Neural progenitor cell (in vitro differentiated cells): Measurements from ENCODE around the gene HES3. TPM values are rescaled to one million over a fixed set of nuclear protein-coding genes. Genes with fewer than 3 reads are reported as not detected.

ENCODE experiments used
- DNase-seq: peaks from one replicate; pipeline ENCODE4 v3.0.0-alpha.2; 2016; ENCODE audit warnings: low spot score
- H2AFZ ChIP-seq: fragments of 200-600 bp; sonication (generic); replicated peaks from 2 replicates; pipeline ENCODE4 v1.6.1; 2016; ENCODE audit warnings: antibody characterized with exemption
- H3F3A ChIP-seq: fragments of 200-600 bp; sonication (generic); 2 replicates; pipeline ENCODE4 v1.6.1; 2016; ENCODE audit warnings: antibody characterized with exemption, low read depth
- H3K27ac ChIP-seq: fragments of 200-600 bp; sonication (generic); 2 replicates; pipeline ENCODE4 v1.5.1; 2016; ENCODE audit warnings: mild to moderate bottlenecking
- H3K27me3 ChIP-seq: fragments of 200-600 bp; sonication (generic); 2 replicates; pipeline ENCODE4 v1.6.1; 2016; ENCODE audit warnings: mild to moderate bottlenecking, moderate library complexity
- H3K36me3 ChIP-seq: fragments of 200-600 bp; sonication (generic); 2 replicates; pipeline ENCODE4 v1.5.1; 2016
- H3K4me1 ChIP-seq: fragments of 200-600 bp; sonication (generic); 2 replicates; pipeline ENCODE4 v1.6.1; 2016; ENCODE audit warnings: mixed run types
- H3K4me2 ChIP-seq: fragments of 200-600 bp; sonication (generic); 2 replicates; pipeline ENCODE4 v1.6.1; 2016
- H3K4me3 ChIP-seq: fragments of 200-600 bp; sonication (generic); 2 replicates; pipeline ENCODE4 v1.5.1; 2016
- H3K79me2 ChIP-seq: fragments of 200-600 bp; sonication (generic); 2 replicates; pipeline ENCODE4 v1.6.1; 2016; ENCODE audit warnings: low read depth
- H3K9ac ChIP-seq: fragments of 200-600 bp; sonication (generic); 2 replicates; pipeline ENCODE4 v1.6.1; 2016
- H3K9me3 ChIP-seq: fragments of 200-600 bp; sonication (generic); 2 replicates; pipeline ENCODE4 v1.5.1; 2016; ENCODE audit warnings: low read depth
- H4K20me1 ChIP-seq: fragments of 200-600 bp; sonication (generic); 2 replicates; pipeline ENCODE4 v1.6.1; 2016; ENCODE audit warnings: low read depth
- H3K27ac Mint-ChIP-seq: 3 replicates; pipeline ENCODE4 v1.8.0; 2021; ENCODE audit warnings: mixed read lengths
- H3K27me3 Mint-ChIP-seq: 2 replicates; pipeline ENCODE4 v1.8.0; 2022; ENCODE audit warnings: low read depth, mild to moderate bottlenecking, inconsistent platforms, moderate library complexity, mixed read lengths; ENCODE audit not compliant: insufficient read depth
- H3K36me3 Mint-ChIP-seq: 3 replicates; pipeline ENCODE4 v1.8.0; 2021; ENCODE audit warnings: mixed read lengths
- H3K4me1 Mint-ChIP-seq: 3 replicates; pipeline ENCODE4 v1.8.0; 2021; ENCODE audit warnings: mixed read lengths
- H3K4me3 Mint-ChIP-seq: 3 replicates; pipeline ENCODE4 v1.8.0; 2021; ENCODE audit warnings: mild to moderate bottlenecking, moderate library complexity, mixed read lengths
- H3K9me3 Mint-ChIP-seq: 3 replicates; pipeline ENCODE4 v1.8.0; 2020; ENCODE audit warnings: mixed read lengths
- CTCF ChIP-seq: fragments of 200-600 bp; sonication (generic); IDR thresholded peaks from 2 replicates; pipeline ENCODE4 v1.5.1; 2017; ENCODE audit warnings: antibody characterized with exemption, mild to moderate bottlenecking
- EZH2 ChIP-seq: fragments of 200-600 bp; sonication (generic); IDR thresholded peaks from 2 replicates; pipeline ENCODE4 v1.6.1; 2017; ENCODE audit warnings: antibody characterized with exemption, mild to moderate bottlenecking, moderate library complexity
- EZH2phosphoT487 ChIP-seq: fragments of 200-600 bp; sonication (generic); IDR thresholded peaks from 2 replicates; pipeline ENCODE4 v1.6.1; 2017; ENCODE audit warnings: antibody characterized with exemption
- total RNA-seq: library from RNA; depleted of rRNA; stranded (reverse); fragments of >200 nt; gene quantifications from 2 replicates; pipeline ENCODE4 v1.2.3, GENCODE V29; 2015; ENCODE audit warnings: low replicate concordance

Gene HES3
- total RNA-seq, 1 donor from 2014 or later, result 5.5 TPM

GRCh38 chr1:6205849-6206519 lies 38.0 kb upstream of the HES3 start, which contains the start of gene RNF207:
RNF207 (plus strand) TSS chr1:6206119; CDS start chr1:6206536, 417 bp downstream.
- Histone ChIP-seq H3K4me3 (peak within 1 kb of the TSS; percentile 49), H3K36me3 (no peaks in the 10 kb centered on the region), H3K27ac (no peak within 1 kb of the TSS), H3K9me3 (no peaks in the 10 kb centered on the region), H3F3A (peaks cover 44% of the 10 kb centered on the region), H3K79me2 (no peaks in the 10 kb centered on the region), H3K27me3 (peaks cover 49% of the 10 kb centered on the region), H3K4me1 (peaks cover 14% of the 10 kb centered on the region), H2AFZ (peak within 1 kb of the TSS; percentile 82), H4K20me1 (peaks cover 3% of the 10 kb centered on the region), H3K9ac (no peak within 1 kb of the TSS), H3K4me2 (peak within 1 kb of the TSS; percentile 80)
- H3K27ac Mint-ChIP-seq, result no peak within 1 kb of the TSS
- no peaks in the 10 kb centered on the region for H3K9me3 Mint-ChIP-seq
- TF ChIP-seq EZH2, result peak; percentile 66
- TF ChIP-seq EZH2phosphoT487, result peak; percentile 62
- TF ChIP-seq CTCF, result no peak
- H3K36me3 Mint-ChIP-seq, result no peaks in the 10 kb centered on the region
- DNase-seq, result peak; percentile 86
- peak within 1 kb of the TSS; percentile 71 for H3K4me3 Mint-ChIP-seq
- peaks cover 11% of the 10 kb centered on the region for H3K4me1 Mint-ChIP-seq
- H3K27me3 Mint-ChIP-seq, result peaks cover 14% of the 10 kb centered on the region

DNA sequence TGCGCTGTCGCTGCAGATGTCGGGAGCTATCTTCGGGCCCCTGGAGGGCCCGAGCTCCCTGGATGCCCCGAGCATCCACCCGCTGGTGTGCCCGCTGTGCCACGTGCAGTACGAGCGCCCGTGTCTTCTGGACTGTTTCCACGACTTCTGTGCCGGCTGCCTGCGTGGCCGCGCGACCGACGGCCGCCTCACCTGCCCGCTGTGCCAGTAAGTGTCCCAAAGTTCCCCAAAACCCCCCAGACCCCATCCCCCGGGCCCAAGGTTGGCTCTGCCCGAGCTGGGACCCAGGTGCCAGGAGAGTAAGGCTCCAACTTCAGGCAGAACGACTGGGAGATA lies 37.5 kb upstream of the HES3 start:
- H3K79me2 ChIP-seq, result no peaks in the 10 kb centered on the region
- peaks cover 3% of the 10 kb centered on the region for H4K20me1 ChIP-seq
- peak overlapping the region; percentile 80 for H3K4me2 ChIP-seq
- no peak overlapping the region for H3K27ac Mint-ChIP-seq
- DNase-seq, result no peak
- H3K4me3 ChIP-seq, result peak overlapping the region; percentile 49
- no peaks in the 10 kb centered on the region for H3K9me3 ChIP-seq
- peaks cover 49% of the 10 kb centered on the region for H3K27me3 ChIP-seq
- H3K4me1 ChIP-seq, result peaks cover 14% of the 10 kb centered on the region
- H3K4me3 Mint-ChIP-seq, result no peak overlapping the region
- H3K36me3 ChIP-seq, result no peaks in the 10 kb centered on the region
- peaks cover 11% of the 10 kb centered on the region for H3K4me1 Mint-ChIP-seq
- no peak overlapping the region for H3K27ac ChIP-seq
- no peaks in the 10 kb centered on the region for H3K9me3 Mint-ChIP-seq
- H3K36me3 Mint-ChIP-seq, result no peaks in the 10 kb centered on the region
- TF ChIP-seq EZH2phosphoT487, result no peak
- TF ChIP-seq EZH2, result peak; percentile 53
- H3K9ac ChIP-seq, result no peak overlapping the region
- peaks cover 44% of the 10 kb centered on the region for H3F3A ChIP-seq
- H2AFZ ChIP-seq, result peak overlapping the region; percentile 82
- peaks cover 11% of the 10 kb centered on the region for H3K27me3 Mint-ChIP-seq

DNA sequence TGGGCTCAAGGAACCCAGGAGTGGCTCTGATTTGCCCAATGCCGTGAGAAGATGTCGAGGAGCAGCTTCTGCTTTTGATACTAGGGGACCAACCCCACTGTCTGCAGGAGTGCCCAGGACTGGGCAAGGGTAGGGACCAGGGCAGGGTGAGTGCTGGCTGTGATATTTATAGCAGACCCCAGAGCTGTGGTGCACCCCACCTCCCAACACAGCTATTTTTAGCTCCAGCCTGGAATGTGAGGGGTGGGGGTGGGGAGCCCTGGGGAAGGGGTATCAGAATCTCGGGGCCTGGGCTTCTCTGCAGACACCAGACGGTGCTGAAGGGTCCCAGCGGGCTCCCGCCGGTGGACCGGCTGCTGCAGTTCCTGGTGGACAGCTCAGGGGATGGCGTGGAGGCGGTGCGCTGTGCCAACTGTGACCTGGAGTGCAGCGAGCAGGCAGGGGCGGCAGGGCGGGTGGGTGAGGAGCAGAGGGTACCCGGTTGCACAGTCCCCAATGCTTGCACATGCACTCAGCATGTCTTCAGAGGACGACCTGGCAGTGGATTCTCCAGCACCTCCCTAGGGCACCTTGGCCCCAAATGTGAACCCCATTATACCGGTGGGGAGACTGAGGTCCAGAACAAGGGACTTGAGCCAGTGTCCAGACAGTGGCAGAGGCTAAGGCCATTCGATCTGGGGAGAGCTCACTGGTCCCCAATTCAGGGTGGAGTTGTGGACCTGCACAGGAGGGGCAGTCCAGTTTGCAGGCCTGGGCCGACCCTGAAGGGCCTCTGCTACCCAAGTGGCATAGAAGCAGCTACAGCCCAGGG lies 36.7 kb upstream of the HES3 start:
- Histone ChIP-seq H3K79me2 (no peaks in the 10 kb centered on the region), H2AFZ (no peak overlapping the region), H3F3A (peaks cover 44% of the 10 kb centered on the region), H3K27me3 (peaks cover 49% of the 10 kb centered on the region), H3K4me2 (no peak overlapping the region), H3K9ac (no peak overlapping the region), H3K27ac (no peak overlapping the region), H3K4me3 (no peak overlapping the region), H3K9me3 (no peaks in the 10 kb centered on the region), H4K20me1 (peaks cover 3% of the 10 kb centered on the region), H3K4me1 (peaks cover 14% of the 10 kb centered on the region), H3K36me3 (no peaks in the 10 kb centered on the region)
- Mint-ChIP-seq H3K27ac (no peak overlapping the region), H3K4me1 (peaks cover 11% of the 10 kb centered on the region), H3K9me3 (no peaks in the 10 kb centered on the region), H3K27me3 (peaks cover 10% of the 10 kb centered on the region), H3K36me3 (no peaks in the 10 kb centered on the region), H3K4me3 (peak overlapping the region; percentile 72)
- no peak for TF ChIP-seq EZH2phosphoT487
- no peak for TF ChIP-seq CTCF
- TF ChIP-seq EZH2, result no peak
- DNase-seq, result no peak

GRCh38 chr1:6207921-6208320 lies 36.1 kb upstream of the HES3 start:
- H3K36me3 Mint-ChIP-seq, result no peaks in the 10 kb centered on the region
- Histone ChIP-seq H3K9me3 (no peaks in the 10 kb centered on the region), H4K20me1 (peaks cover 3% of the 10 kb centered on the region), H3K36me3 (no peaks in the 10 kb centered on the region), H3K4me1 (peaks cover 14% of the 10 kb centered on the region), H3K4me3 (no peak overlapping the region), H3K27me3 (peaks cover 49% of the 10 kb centered on the region), H3K79me2 (no peaks in the 10 kb centered on the region), H3F3A (peaks cover 44% of the 10 kb centered on the region), H3K9ac (no peak overlapping the region), H3K27ac (no peak overlapping the region), H3K4me2 (no peak overlapping the region), H2AFZ (no peak overlapping the region)
- H3K4me1 Mint-ChIP-seq, result peaks cover 11% of the 10 kb centered on the region
- peak overlapping the region; percentile 72 for H3K4me3 Mint-ChIP-seq
- H3K9me3 Mint-ChIP-seq, result no peaks in the 10 kb centered on the region
- H3K27me3 Mint-ChIP-seq, result peaks cover 12% of the 10 kb centered on the region
- no peak for TF ChIP-seq EZH2phosphoT487
- no peak for TF ChIP-seq EZH2
- TF ChIP-seq CTCF, result no peak
- no peak overlapping the region for H3K27ac Mint-ChIP-seq
- no peak for DNase-seq
